AG08396 (cell line): ENCODE measurements around the gene GABRB3.

Experiments
- DNase-seq: peaks from one replicate; pipeline ENCODE4 v3.0.0; 2012; ENCODE audit warnings: low spot score, mixed read lengths

Gene GABRB3

DNA sequence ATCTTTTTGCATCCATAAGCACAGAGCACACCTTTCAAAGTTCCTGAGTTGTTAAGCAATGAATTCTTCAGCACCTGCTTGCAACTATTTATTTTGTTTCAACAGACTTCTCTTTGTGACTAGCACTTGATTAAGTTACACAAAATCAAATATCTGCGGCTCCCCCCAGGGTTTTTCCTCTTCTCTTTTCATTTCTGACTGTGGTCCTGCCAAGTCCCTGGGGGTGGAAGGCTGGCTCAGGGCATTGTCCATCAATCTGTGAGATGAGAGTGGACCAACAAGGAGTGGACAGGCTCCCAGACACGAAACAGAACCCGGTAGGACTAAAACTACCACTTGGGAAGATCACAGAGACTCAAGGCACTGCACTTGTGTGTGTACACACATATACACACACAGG is 96.8 kb downstream of the GABRB3 start:
- DNase-seq, result no peak

DNA sequence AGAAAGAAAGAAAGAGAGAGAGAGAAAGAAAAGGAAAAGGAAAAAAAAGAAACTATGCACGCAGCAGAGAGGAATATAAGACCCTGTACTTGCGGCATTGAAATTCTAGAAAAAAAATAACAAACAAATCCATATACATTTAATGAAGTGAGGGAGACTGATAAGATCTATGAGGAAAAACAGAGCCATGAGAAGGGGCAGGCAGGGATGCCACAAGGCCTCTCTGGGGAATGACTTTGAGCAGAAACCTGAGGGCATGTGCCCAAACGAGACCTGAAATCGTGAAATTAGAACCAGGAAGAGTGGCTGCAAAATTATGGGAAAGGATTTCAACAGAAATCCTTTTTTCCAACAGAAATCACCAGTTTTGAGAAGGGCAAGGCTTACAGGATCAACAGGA is 98.4 kb downstream of the GABRB3 start:
- DNase-seq, result no peak

- DNase-seq, result no peak
Measured at GRCh38 chr15:26673445-26673844, 99.4 kb downstream of the GABRB3 start.

GRCh38 chr15:26670116-26670515 is 102.8 kb downstream of the GABRB3 start:
- DNase-seq, result no peak

- DNase-seq, result no peak
Measured at GRCh38 chr15:26667222-26667988, 105.5 kb downstream of the GABRB3 start.

GRCh38 chr15:26665957-26666791 is 106.7 kb downstream of the GABRB3 start:
- no peak for DNase-seq

DNA sequence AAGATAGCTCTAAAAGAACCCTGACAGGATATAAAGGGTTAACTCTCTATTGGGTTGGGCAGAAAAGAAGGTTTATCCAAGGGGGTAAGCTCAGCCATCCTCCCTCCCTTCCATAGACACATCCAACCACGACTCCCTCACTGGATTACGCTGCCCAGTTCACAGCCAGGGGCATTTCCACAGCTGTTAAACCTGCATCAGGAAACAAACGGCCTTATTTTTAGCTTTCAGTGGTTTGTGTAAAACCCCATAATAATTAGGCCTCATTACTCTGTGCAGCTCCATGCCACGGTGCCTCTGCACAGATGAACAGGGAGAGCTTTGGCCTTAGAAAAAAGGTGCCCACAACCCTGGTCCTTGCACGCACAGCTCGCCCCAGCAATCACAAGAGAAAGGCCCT is 110.6 kb downstream of the GABRB3 start:
- no peak for DNase-seq

DNA sequence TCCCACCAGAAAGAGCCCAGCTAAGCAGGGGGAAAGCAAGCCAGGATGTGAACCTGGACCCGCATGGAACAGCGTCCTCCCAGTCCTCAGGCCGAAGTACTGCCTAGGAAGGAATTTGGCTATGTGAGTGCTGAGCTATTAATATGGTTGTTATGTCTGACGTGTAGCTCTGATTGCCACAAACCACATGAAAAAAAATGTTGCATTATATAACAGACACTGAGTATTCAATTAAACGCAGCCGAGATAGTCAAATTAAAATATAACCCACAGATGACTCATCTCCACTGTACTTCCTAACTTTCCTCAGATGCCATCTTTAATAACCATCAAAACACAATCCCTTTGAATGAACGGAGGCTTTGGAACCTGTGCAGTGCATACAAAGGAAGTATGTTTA is 111.1 kb downstream of the GABRB3 start:
- no peak for DNase-seq

- DNase-seq, result no peak
Measured at GRCh38 chr15:26661107-26661506, 111.8 kb downstream of the GABRB3 start.

DNA sequence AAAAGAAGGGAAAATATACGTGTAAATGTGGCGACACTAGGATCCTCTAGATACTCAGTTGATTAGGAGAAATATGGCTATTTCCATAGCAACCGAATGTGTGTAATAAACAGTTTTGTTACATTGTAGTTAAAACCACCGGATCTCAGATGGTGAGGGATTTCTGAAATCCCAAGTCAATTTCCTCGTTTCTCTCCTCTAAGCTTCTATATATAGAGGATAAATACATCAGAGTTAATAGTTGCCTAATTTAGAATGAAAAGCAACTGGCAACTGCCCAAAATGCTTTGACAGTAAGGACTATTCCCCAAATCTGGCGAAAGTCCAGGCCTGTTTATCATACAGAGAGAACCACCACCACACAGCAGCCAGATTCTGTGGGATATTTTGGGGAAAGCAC is 112.6 kb downstream of the GABRB3 start:
- DNase-seq, result no peak

DNA sequence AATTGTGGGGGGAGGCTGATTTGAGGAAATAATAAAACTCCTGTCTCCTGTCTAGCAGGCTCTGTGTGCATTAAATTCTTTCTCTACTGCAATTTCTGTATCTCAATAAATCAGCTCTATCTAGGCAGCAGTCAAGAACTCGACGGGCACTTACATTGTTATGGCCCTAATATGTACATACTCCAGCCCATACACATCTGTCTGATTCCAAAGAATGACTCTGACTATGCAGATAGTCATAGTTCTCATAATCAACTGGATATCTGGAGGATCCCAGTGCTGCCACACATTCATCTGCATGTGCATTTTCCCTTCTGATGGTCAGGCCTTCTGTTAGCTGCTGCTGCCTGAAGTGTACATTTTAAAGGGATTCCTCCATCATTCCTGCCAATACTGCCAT is 114.6 kb downstream of the GABRB3 start:
- DNase-seq, result no peak

GRCh38 chr15:26656080-26656479 is 116.8 kb downstream of the GABRB3 start:
- no peak for DNase-seq

GRCh38 chr15:26651909-26652308 is 121.0 kb downstream of the GABRB3 start:
- no peak for DNase-seq

- no peak for DNase-seq
Measured at GRCh38 chr15:26648676-26649075, 124.2 kb downstream of the GABRB3 start.

DNA sequence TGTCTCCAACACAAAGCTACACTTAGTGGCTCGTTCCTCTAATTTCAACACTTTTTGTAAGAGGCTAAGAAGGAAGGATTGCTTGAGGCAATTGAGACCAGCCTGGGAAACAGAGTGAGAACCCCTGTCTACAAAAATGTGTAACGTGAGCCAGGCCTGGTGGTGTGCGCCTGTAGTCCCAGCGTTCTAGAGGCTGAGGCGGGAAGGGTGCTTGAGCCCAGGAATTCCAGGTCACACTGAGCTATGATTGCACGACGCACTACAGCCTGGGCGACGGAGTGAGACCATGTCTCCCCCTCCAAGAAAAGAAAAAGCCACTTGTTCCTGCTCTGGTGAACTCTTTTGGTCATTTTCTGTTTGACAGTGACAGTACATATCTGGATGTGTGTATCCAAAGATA is 127.9 kb downstream of the GABRB3 start:
- DNase-seq, result no peak

GRCh38 chr15:26641144-26641543 is 131.7 kb downstream of the GABRB3 start:
- no peak for DNase-seq

GRCh38 chr15:26640601-26641000 is 132.3 kb downstream of the GABRB3 start:
- DNase-seq, result no peak

GRCh38 chr15:26639966-26640365 is 132.9 kb downstream of the GABRB3 start:
- DNase-seq, result no peak

GRCh38 chr15:26635614-26636013 is 137.3 kb downstream of the GABRB3 start:
- no peak for DNase-seq

GRCh38 chr15:26635105-26635504 is 137.8 kb downstream of the GABRB3 start:
- DNase-seq, result no peak

DNA sequence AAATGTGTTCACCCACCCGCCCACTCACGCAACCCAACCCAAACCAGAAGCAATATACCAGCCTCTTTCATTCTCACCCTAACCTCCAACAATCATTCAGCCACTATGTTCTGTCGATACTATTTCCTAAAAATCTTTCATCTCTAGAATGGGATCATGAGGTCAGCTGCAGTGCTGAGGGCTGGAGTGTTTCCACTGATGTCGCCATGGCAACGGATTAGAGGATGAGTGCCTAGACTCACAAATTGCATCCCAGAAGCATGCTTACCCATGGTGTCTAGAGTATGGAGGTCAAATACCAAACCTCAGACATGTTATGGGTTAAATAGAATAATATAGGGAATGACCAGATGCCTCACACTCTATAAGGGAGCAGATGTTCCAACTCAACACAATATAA is 138.5 kb downstream of the GABRB3 start:
- no peak for DNase-seq

DNA sequence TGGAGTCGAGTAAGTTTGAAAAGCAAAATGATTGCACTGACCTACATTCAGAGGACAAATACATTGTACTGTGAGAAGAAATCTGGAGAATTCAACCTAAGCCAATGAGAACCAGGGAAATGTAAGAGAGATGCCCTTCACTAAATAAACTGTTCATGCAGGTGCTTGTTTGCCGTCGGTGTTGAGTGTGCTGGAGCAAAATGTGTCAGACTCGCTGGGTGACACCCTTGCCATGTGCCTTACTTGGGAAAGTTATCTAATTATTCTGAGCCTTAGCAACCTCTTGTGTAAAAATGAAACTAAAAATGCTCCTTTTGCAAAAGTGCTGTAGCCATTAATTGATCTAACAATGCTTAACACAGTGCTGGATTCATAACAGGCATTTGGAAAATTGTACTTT is 140.4 kb downstream of the GABRB3 start:
- DNase-seq, result no peak

GRCh38 chr15:26631894-26632293 is 141.0 kb downstream of the GABRB3 start:
- no peak for DNase-seq

GRCh38 chr15:26630857-26631256 is 142.0 kb downstream of the GABRB3 start:
- DNase-seq, result no peak
